Hematopoietic multipotent progenitor cell treated with erythropoietin and hydrocortisone succinate and interleukin-3 and kit ligand, for 6 days (in vitro differentiated cells): ENCODE measurements around the gene PLK3.
"Not testable (repeated sequence)": the region's sequence is repeated elsewhere in the genome, so short reads cannot be mapped to it uniquely, and the experiment has no call there.

Source experiments
- DNase-seq: peaks from one replicate; pipeline ENCODE4 v3.0.0-alpha.2; 2015

Gene PLK3

DNA sequence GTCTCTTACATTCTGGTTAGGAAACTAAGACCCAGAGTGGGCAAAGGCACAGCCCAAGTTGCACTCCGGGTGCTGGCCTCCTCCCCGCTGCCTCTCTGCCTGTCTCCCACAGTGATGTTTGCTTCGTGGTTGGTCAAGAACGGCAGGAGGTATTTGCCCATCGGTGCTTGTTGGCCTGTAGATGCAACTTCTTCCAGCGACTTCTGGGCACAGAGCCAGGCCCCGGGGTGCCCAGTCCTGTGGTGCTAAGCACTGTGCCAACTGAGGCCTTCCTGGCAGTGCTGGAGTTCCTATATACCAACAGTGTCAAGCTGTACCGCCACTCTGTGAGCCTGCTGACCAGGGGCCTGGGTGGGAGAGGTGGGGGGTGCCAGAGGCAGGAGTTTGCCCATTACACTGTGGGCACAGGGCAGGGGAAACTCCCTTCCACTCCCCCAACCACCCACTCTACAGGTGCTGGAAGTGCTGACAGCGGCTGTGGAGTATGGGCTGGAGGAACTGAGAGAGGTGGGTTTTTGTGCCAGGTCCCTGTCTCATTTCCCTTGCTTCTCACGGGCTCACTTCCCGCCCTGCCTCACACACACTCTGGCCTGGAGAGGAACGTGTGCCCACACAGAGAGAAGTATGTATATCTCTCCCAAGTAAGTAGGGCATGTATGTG, 10.1 kb downstream of the PLK3 start:
- peak; percentile 56 for DNase-seq

DNA sequence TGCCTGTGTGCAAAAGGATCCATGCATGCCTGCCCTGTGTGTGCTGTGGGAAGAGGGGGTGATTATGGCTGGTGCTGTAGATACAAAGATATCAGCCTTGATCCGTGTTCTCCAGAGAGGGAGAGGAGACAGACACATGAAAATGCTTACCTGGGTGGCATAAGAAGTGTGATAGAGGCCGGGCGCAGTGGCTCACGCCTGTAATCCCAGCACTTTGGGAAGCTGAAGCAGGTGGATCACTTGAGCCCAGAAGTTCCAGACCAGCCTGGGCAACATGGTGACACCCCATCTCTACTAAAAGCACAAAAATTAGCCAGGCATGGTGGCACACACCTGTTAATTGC, 10.6 kb downstream of the PLK3 start:
- DNase-seq: not testable (repeated sequence)

DNA sequence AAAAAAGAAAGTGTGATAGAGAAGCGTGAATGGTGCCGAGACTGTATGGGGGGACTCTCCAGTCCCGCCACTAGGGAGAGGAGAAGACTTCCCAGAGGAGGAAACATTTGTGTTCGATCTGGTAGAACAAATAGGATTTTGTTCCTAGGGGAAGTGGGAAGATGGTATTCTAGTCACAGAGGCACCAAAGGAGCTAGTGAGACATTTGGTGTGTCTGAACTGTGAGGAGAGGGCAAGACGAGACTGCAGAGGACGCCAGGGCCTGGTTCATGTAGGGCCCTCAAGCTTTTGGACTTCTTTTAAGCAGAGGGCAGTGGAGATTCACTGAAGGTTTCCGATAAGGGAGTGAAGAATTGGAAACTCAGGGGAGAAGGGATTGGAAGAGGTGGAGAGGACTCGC, 11.1 kb downstream of the PLK3 start:
- DNase-seq: no peak

DNA sequence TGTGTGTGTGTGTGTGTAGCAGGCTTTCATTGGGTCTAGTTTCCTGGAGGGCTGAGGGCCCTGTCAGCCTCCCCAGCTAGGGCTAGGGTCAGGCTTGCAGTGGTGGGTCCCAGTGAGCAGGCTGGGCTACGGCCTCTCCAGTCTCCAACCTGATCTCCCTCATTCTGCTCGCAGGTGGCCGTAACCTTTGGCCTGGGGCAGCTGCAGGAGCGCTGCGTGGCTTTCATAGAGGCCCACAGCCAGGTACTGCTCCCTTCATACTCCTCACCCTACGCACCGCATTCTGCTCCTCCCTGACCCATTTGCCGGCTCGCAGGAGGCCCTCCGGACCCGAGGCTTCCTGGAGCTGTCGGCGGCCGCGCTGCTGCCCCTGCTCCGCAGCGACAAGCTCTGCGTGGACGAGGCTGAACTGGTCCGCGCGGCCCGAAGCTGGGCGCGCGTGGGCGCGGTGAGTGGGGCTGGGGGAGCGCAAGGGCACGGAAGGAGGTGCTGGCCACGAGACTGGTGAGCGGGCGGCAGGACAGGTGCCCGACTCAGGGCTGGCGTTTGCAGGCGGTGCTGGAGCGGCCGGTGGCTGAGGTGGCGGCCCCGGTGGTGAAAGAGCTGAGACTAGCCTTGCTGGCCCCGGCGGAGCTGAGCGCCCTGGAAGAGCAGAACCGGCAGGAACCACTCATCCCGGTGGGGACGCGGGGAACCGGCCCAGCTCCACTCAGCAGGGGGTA, 12.8 kb downstream of the PLK3 start:
- no peak for DNase-seq

DNA sequence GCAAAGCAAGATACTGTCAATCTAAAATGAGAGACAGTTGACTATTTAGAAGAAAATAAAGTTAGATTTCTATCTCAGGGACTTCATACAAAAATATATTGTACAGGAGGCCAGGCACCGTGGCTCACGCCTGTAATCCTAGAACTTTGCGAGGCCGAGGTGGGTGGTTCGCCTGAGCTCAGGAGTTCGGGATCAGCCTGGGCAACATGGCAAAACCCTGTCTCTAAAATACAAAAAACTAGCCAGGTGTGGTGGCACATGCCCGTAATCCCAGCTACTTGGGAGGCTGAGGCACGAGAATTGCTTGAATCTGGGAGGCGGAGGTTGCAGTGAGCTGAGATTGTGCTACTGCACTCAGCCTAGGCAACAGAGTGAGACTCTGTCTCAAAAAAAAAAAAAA, 15.7 kb downstream of the PLK3 start:
- not testable (repeated sequence) for DNase-seq

DNA sequence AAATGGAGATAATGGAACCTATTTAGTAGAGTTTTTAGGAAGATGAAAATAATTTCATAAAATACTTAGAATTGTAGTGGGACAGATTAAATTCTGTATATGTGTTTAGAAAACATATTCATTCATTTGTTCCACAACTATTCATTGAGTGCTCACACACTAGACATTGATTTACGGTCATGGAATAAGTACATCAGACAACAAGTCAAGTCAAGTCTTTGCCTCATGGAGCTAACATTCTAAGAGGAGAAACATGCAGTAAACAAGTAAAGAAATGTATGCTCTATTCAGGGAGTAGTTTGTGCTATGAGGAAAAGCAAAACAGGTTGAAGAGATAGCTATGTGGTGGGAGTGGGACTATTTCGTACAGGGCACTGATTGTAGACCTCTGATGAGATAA, 17.1 kb downstream of the PLK3 start:
- no peak for DNase-seq

DNA sequence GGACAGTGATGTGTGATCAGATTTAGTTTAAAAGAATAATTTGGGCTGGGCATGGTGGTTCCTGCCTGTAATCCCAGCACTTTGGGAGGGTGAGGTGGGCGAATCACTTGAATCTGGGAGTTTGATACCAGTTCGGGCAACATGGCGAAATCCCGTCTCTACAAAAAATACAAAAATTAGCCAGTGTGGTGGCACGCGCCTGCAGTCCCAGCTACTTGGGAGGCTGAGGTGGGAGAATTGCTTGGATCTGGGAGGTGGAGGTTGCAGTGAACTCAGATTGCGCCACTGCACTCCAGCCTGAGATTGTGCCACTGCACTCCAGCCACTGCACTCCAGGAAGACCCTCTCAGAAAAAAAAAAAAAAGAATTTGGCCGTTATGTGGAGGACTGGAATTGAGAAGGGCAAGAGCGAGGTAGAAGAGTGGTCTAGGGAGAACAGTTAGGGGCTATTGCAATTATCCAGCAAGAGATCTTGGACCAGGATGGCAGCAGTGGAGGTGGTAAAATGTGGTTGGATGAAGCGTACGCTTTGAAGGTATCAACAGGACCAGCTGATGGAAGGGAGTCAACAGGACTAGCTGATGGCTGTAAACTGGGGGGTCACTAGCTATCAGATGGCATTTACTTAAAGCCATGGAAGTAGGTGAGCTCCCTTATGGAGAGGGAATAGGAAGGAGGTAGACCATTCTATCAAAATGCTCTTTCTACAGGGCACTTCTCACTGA, 17.8 kb downstream of the PLK3 start:
- DNase-seq: peak; percentile 2

DNA sequence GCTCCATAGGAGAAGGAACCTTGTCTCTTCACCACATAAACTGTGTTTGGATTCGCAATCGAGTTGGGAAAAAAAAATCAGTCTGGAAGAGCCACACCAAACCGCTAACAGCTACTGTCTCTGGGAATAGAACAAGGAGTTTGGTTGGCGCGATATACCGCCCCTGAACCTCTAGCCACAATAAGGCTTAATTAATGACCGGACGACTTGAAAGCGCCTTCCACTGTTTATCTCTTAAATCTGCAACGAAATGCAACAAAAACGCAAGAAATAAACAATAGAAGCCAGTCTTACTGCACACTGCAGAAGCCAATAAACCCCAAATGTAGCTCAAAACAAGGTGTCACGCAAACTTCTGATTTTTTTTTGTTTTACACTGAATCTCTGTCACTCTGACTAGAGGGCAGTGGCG, 19.0 kb downstream of the PLK3 start:
- no peak for DNase-seq

DNA sequence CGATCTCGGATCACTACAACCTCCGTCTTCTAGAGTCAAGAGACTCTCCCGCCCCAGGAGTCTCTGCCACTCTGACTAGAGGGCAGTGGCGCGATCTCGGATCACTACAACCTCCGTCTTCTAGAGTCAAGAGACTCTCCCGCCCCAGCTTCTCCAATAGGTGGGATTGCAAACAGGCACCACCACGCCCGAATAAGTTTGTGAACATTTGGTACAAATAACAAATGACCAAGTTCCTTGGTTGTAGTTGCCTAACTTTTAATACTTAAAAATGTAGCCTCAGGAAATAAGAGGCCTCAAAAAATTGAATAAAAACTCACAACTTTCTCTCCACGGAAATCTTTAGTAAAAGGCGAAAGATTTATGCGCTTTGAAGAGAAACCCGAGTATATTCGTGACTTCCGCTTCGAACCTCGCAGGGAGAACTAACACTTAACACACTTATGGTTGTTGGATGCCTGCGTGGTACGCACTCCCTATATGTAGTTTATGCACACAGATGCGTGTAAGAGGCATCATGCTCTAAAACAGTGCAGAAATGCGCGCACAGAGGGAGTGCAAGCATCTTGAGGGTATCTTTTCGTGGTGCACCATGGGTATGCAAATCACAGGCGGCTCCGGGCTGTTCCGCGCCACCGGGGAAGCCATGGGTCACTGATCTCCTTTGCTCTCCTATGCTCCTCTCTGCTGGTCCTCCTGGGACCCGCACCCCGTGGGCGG, 19.6 kb downstream of the PLK3 start:
- DNase-seq: peak; percentile 98

DNA sequence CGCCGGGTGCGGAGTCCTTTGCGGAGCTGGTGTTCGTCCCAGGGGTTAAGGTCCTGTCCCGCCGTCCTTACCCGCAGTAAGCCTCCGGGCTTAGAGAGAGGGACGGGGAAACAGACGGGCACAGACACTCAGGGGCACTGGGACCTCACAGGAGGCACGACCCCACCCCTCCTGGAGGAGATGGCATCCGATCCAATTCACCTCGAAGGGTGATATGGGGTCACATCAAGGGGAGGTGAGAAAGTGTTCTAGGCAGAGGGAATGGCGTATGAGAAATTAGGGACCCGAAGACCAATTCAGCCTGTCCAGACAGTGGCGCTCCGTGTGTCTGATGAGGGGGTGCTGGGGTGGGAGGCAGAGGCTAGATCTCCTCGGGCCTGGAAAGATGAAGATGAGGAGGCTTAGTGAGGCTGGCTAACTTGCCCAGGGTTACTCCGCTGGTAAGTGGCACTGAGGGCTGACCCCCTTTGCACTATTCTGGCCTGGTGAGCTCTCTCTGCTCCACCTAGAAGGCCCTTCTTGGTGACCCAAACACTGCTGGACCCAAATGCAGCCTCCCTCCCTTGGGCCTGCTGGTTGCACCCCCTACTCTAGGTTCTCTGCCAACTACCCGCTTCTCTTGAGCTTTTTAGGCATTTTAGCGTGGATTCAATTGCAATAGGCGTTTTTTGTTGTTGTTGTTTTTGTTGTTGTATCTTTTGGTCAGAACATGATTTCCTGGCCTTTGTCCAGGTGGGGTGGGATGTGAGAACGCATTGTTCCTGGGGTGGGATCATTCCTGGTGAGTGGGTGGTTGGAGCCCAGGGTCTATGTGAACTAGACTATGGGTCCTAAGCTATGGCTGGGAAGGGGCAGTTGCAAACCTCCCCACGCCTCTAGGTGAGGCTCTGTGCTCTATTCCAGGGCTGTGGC, 20.4 kb downstream of the PLK3 start:
- no peak for DNase-seq

DNA sequence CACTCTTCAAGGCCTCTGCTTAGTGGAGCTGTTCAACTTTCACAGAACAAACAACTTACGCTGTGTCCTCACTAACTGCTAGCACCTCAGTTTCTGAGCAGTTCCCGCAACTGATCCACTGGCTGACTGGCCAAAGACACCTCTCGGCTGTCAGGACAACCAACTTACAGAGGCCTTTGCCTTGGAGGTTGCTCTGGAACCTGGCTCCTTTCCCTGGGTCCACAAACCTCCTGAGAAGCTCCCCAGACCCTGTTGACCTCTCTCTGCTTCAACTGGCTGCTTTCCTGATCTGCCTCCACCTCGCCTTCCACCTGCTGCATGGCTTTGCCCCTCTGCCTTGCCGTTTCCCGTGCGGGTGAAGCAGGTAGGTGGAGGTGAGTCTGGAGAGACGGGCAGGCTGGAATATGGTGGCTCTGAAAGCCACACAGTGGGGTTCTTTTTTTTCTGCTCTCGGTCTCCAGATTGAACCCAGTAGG, 21.1 kb downstream of the PLK3 start:
- no peak for DNase-seq

DNA sequence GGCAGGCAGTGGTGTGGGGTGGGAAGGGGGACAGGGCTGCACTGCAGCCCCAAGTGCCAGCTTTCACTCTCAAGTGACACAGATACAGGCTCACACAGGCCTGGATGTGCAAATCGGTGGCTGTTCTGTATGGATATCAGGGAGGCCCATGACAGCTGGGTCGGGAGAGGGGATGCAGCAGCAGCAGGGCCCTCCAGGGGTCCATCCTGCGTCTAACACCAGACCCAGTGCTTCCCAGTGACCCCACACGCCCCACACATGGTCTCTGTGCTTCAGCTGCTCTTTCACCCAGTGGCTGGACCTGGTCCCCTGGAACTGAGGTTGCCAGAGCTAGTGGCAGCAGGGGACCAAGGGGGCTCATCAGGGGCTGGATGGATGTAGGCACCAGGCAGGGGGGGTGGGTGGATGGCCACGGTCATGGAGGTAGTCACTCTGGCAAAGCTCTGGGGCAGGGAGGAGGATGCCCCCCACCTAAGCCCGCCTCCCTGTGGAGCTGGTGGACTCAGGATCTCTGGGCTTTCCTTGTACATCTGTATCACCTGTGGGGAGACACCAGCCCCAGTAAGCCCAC, 22.0 kb downstream of the PLK3 start:
- no peak for DNase-seq

DNA sequence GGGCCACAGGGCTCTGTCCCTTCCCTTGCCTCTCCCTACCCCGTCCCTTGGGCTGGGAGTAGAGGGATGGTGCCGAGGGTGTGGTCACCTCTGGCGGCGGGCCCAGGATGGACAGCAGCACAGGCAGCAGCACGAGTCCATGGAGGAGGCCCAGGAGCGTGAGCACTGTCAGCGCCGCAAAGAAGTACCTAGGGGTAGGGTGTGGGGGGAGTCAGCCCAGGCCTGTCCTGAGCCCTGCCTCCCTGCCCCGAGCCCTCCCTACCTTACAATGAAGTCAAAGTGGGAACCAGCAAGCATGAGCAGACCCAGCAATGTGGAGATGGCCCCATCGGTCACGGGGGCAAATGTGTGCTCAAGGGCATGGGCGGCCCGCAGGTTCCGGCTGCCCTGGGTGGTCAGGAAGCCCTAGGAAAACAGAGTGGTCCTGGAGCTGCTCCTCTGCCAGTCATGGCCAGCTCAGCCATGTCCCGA, 22.8 kb downstream of the PLK3 start:
- no peak for DNase-seq

DNA sequence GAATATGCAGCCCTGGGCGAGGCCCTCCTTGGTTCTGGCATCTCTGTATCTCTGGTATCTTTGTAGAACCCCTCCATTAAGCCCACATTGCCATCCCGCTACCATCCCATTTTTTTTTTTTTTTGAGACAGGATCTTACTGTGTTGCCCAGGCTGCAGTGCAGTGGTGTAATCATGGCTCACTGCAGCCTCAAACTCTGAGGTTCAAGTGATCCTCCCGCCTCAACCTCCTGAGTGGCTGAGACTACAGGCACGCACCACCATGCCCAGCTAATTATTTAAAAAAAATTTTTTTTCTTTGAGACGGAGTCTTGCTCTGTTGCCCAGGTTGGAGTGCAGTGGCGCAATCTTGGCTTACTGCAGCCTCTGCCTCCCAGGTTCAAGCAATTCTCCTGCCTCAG, 24.2 kb downstream of the PLK3 start:
- not testable (repeated sequence) for DNase-seq

DNA sequence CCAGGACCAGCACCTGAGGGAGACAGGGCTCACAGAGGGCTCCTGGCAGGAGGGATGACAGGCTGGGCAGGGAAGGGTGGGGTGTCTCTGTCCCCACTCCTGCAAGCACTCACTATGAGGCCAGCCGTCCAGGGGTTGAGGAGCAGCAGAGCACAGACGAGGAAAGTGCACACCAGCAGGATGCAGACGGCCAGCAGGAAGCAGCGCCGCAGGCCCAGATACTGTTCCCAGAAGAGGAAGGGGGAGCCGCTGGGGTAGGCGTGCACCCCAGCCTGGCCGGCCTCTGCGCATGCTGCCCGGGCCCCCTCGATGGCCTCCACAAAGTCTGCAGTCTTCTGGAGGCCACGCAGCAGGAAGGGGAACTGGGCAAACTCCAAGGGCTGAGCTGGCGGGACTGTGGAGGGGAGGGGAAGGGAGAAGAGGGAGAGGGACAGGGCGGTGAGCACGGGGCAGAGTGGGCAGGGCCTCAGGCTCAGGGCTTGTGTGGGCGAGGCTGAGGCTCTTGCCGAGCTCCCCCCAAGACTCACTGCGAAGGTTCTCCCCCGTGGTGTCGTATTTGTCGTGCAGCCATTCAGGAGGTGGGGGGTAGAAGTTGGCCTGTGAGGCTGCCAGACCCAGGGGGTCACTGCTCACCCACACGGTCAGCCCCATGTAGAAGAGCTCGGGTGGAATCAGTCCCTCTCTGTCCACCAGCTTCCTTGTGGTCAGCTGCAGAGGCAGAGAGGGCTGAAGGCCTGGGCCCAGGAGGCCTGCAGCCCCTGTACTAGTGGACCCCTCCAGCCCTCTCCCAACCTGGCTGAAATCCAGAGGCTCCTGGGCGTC, 26.4 kb downstream of the PLK3 start:
- DNase-seq: peak; percentile 84

DNA sequence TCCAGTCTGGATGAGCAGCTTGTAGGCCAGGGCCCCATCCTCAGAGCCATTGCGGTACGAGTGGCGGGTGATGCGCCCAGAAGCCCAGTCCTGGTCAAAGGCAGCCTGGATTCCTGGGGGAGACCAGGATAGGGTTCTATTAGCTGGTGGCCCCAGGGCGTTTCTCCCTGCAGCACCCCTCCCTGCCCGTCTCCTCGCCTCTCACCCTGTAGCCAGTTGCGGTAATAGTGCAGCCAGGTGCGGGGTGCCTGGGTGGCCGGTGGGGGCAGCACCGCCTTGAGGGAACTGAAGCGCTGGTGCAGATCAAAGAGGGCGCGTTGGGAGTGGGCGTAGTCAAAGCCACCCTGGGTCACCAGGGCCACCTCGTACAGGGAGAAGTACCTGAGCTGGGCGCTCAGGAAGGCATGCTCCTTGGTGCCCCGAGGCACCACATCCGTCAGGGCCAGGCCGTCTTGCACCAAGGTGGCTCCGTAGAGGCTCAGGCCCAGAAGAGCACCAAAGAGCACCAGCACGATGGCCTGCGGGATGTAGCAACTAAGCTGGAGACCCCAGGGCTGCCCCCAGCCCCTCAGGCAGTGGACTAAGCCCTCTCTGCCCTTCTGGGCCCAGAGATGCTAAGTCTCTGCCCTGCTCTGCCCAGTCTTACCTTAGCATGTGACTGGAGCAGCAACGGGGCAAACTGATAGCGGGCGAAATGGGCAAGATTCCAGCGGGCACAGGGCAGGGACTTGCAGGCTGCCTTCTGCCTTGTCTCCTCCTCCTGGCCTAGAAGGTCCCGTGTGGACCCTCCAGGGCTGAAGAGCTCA, 27.2 kb downstream of the PLK3 start:
- DNase-seq: peak; percentile 67

DNA sequence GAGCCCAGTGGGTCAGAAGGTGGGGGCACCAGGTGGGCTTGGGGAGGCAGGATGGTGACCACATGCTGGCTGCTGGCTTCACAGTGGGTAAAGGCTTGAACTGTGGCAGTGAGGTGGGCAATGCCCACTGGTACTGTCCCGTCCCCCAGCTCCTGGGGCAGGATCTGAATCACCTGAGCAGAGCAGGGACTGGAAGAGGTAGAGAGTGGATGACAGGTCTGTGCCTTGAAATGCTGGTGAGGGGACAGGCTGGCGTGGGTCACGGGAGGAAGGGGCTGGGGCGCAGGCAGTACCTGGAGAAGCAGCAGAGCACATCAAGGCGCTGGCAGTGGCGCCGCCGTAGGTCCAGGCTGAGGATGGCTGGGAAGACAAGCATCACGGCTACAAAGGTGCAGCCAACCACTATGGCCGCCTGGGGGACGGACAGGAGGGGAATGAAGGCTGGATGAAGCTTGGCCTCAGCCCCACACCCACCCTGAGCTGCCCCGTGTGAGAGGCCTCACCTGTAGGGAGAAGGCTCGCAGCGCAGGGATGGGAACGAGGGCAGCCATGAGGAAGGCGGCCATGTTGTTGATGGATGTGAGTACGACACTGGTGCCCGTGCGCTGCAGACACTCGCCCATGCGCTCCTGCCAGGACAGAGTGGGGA, 27.9 kb downstream of the PLK3 start:
- no peak for DNase-seq

DNA sequence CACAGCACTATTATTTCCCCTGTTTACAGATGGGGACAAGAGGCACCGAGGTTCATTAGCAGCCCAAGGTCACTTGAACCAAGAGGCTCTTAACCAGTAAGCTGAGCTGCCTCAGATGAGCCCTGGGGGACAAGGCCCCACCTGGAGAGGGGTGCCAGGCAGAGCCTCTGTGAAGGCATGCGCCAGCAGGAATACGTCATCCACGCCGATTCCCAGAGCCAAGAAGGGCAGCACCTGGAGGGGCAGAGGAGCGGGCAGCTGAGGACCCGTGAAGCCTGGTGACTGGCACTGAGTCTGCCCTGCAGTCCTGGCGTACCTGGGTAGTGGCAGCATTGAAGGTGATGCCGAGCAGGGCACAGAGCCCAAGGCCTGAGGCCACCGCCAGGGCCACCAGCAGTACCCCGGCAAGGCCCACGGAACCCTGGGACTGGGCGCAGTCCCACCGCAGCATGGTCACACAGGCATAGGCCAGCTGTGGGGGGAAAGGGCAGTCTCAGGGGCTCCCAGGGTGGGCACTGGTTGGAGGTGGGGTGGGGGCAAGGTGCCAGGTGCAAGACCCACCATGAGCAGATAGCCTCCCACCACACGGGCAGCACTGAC, 28.8 kb downstream of the PLK3 start:
- DNase-seq: no peak
